Ovary (tissue), 9 donors: ENCODE measurements around the gene KLF16. TPM values are rescaled to one million over a fixed set of nuclear protein-coding genes. Genes with fewer than 3 reads are reported as not detected.

Experiments used
- DNase-seq, 5 donors: peaks; one replicate each; pipeline ENCODE4 v3.0.0-alpha.2; 2019 to 2020
- H3K27ac ChIP-seq, 2 donors: fragments of 200-600 bp; one replicate each; pipeline versions ENCODE4 v1.5.1 to v1.8.0; 2019 to 2022
- H3K27me3 ChIP-seq: fragments of 200-600 bp; one replicate; pipeline ENCODE4 v1.8.0; 2022
- H3K36me3 ChIP-seq: fragments of 200-600 bp; sonication (generic); one replicate; pipeline ENCODE4 v1.5.1; 2019
- H3K4me1 ChIP-seq: one replicate; pipeline ENCODE4 v1.8.1; 2013; ENCODE audit warnings: mild to moderate bottlenecking, moderate library complexity; ENCODE audit not compliant: insufficient read depth
- H3K4me3 ChIP-seq: fragments of 200-600 bp; sonication (generic); one replicate; pipeline ENCODE4 v1.5.1; 2017
- H3K9me3 ChIP-seq, 2 donors: fragments of 200-600 bp in 1 of 2; sonication (generic) in 1 of 2; one replicate each; pipeline versions ENCODE4 v1.5.1 to v1.8.1; 2013 to 2019; ENCODE audit warnings: mild to moderate bottlenecking in 1 of 2, moderate library complexity in 1 of 2
- EP300 ChIP-seq: sonication (generic); formaldehyde crosslinking; IDR thresholded peaks from one replicate; pipeline ENCODE4 v1.6.1; 2017; ENCODE audit warnings: antibody characterized with exemption
- POLR2A ChIP-seq: fragments of 450-650 bp; IDR thresholded peaks from one replicate; pipeline ENCODE4 v1.6.1; 2017; ENCODE audit warnings: antibody characterized with exemption, mild to moderate bottlenecking, moderate library complexity
- whole genome bisulfite sequencing, 3 donors: extraction: QIAGEN DNeasy Blood & Tissue Kit in 1 of 3; methylation state at CpG; one replicate each; pipeline versions ENCODE4 v1.1.5 to v1.1.7; 2013 to 2017; 5-methylcytosine and 5-hydroxymethylcytosine counted together
- intact Hi-C, 4 donors: fragments of 100-400 bp; cut with DNase I; formaldehyde crosslinking; loops; one replicate each; pipeline versions ENCODE4 v1.11.0 to v1.15.1; 2022 to 2023
- polyA plus RNA-seq, 2 donors: library from polyadenylated mRNA; stranded (reverse); fragments of 200-250 nt in 1 of 2; fragments of 350-450 nt in 1 of 2; fragmentation: Illumina TruSeq in 1 of 2; extraction: RNeasy Lipid Tissue Mini Kit (QIAGEN cat#74804) in 1 of 2; gene quantifications; one replicate each; pipeline ENCODE4 v1.2.3, GENCODE V29; 2013 to 2014
- total RNA-seq, 7 donors: library from RNA; depleted of rRNA in 2 of 7; stranded (reverse); fragments of >200 nt in 2 of 7; fragmentation: NEBNext Ultra II Directional in 3 of 7; extraction: Animal tissue kit (Norgen Biotek cat#: 25700) in 3 of 7; gene quantifications; one replicate each; pipeline versions ENCODE4 v1.1.0 to v1.2.4, GENCODE V29; 2016 to 2023
- TF ChIP-seq, protein P1 (sequence below), 3 donors: fragments of 450-650 bp in 2 of 3; fragments of 200-600 bp in 1 of 3; IDR thresholded peaks; one replicate each; pipeline versions ENCODE4 v1.5.1 to v1.8.0; 2016 to 2022; ENCODE audit warnings: antibody characterized with exemption in 3 of 3, mild to moderate bottlenecking in 1 of 3
- donor health status: DM: no; HTN: no; CAD: no; lungs with moderate emphysema.
- donor health status: DM: no; HTN: no; CAD: no.
- donor health status: Bipolar disorder and iron deficiency.
- donor health status: DM: yes; HTN: yes; CAD: no.
- donor health status: DM: no; HTN: no; CAD: no.
- donor health status: DM: yes; HTN: yes; CAD: no.

The KLF16 gene
- total and polyA plus RNA-seq, 9 donors: 0.63 to 26.6 (median 14.4) TPM

DNA sequence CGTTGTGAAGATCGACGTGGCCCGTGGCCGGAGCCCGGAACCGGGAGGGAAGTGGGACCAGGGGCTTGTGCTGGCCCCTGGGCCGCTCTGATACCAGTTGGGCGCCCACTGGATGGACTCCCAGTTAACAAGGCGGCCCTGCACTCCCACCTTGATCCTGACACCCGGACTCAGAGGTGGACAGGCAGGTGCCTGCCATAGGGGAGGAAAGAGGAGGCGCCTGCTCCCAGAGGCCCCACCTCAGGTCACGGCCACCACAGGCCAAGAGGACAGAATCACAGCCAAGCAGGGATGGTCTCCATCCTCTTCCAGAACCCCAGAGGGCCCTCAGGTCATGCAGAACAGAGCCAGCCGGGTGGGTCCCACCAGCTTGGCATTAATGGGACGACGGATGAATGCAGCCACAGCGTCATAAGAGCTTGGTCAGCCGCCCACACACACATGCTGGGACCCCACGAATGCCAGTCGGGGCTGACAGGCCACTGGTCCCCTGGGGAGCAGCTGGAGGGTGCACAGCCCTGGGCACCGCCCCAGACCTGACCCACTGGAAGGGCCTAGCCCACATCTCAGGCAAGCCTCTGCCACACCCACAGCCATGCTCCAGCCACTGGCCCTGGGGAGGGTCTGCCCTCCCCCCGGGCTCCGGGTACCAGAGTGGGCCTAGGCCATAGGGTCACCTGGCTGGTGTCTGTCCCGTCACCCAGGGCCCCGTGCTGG is 9.6 kb upstream of the KLF16 start:
- Histone ChIP-seq H3K4me3 (peak overlapping the region; percentile 17), H3K4me1 (peaks cover 13% of the 10 kb centered on the region), H3K36me3 (no peaks in the 10 kb centered on the region), H3K9me3 (no peaks in the 10 kb centered on the region), H3K27ac (peak overlapping the region; percentile 78 to 86), H3K27me3 (no peaks in the 10 kb centered on the region)
- WGBS, 3 donors: 62 to 80% (median 76%) methylated on average over 16 to 25 of the region's 25 CpGs
- intact Hi-C loops: no loop called here
- DNase-seq: peak in 1 of 5 donors; percentile 45
- TF ChIP-seq POLR2A: no peak
- TF ChIP-seq EP300: no peak
- TF ChIP-seq, protein P1, sequence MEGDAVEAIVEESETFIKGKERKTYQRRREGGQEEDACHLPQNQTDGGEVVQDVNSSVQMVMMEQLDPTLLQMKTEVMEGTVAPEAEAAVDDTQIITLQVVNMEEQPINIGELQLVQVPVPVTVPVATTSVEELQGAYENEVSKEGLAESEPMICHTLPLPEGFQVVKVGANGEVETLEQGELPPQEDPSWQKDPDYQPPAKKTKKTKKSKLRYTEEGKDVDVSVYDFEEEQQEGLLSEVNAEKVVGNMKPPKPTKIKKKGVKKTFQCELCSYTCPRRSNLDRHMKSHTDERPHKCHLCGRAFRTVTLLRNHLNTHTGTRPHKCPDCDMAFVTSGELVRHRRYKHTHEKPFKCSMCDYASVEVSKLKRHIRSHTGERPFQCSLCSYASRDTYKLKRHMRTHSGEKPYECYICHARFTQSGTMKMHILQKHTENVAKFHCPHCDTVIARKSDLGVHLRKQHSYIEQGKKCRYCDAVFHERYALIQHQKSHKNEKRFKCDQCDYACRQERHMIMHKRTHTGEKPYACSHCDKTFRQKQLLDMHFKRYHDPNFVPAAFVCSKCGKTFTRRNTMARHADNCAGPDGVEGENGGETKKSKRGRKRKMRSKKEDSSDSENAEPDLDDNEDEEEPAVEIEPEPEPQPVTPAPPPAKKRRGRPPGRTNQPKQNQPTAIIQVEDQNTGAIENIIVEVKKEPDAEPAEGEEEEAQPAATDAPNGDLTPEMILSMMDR (IDR thresholded peaks at IDR 0.05): no peak

DNA sequence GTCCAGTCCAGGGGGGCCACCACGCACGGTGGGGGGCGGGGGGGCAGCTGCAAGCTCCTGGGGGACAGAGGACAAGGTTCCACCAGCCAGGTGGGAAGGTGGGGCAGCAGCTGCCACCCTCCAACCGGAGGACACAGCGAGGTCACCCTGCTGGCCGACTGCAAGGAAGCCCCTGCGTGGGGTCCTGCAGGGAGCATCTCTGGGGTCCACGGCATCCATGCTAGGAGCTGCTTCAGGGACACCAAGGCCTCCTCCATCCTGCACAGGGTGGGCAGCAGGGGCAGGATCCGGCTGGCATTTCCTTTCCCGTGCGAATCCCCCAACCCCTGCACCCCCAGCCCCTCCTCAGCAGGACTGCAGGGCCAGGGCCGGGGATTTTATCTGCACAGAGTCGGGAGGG is 8.3 kb upstream of the KLF16 start:
- H3K27ac ChIP-seq: no peak overlapping the region

DNA sequence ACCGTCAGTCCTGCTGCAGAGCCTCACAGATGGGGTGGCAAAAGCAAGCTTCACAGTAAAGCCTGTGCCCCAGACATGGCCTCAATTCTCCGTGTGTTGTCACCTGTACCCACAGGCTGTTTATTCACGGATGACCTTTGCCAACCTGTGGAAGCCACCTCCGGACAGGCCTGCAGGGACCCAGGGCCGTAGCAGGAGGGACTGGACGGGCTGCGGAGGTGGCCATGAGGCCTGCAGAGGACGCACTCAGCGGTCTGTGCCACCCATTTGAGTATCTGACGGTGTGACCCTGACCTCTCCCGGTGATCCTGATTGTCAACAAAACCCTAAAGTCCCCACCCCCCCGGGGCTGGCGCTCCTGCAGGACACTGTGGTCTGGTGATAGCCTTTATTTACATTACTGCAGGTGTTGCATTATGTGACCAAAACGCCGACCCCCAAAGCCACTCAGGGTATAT is 7.8 kb upstream of the KLF16 start:
- WGBS, 3 donors: 71 to 82% (median 72%) methylated on average over 15 of the region's 15 CpGs
- Histone ChIP-seq H3K9me3 (no peaks in the 10 kb centered on the region), H3K36me3 (no peaks in the 10 kb centered on the region), H3K4me3 (no peak overlapping the region), H3K27ac (no peak overlapping the region), H3K4me1 (peaks cover 12% of the 10 kb centered on the region), H3K27me3 (no peaks in the 10 kb centered on the region)
- intact Hi-C loops: no loop called here
- DNase-seq: peak in 1 of 5 donors; percentile 29
- TF ChIP-seq, protein P1 (IDR thresholded peaks at IDR 0.05): no peak
- no peak for TF ChIP-seq EP300
- no peak for TF ChIP-seq POLR2A

More for the DNA sequence above, 8.3 kb upstream of the KLF16 start:
- Histone ChIP-seq H3K4me1 (peaks cover 13% of the 10 kb centered on the region), H3K36me3 (no peaks in the 10 kb centered on the region), H3K9me3 (no peaks in the 10 kb centered on the region), H3K4me3 (no peak overlapping the region), H3K27me3 (no peaks in the 10 kb centered on the region)
- TF ChIP-seq EP300 (no peak), POLR2A (no peak)
- TF ChIP-seq, protein P1 (IDR thresholded peaks at IDR 0.05): no peak
- intact Hi-C loops: no loop called here
- WGBS, 3 donors: 76 to 89% (median 79%) methylated on average over 13 of the region's 13 CpGs
- peak in 1 of 5 donors; percentile 33 for DNase-seq

DNA sequence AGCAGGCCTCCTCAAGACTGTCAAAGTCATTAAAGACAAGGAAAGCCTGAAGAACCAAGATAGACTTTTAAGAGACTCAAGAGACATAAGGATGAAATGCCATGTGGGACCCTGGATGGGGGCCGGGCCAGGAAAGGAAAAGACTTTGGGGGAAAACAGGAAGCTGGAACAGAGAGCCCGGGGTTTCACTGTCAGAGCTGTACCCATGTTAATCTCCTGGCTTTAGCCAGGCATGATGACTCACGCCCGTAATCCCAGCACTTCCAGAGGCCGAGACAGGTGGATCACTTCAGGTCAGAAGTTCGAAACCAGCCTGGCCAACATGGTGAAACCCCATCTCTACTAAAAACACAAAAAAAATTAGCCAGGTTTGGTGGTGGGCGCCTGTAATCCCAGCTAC is 5.6 kb upstream of the KLF16 start:
- no peak for DNase-seq
- intact Hi-C loops: loop anchor here in 1 of 4 donors (5.0 kb wide), 1 partner anchor 38 kb away; the partner anchor contains the start of genes ADAT3 and SCAMP4
- Histone ChIP-seq H3K9me3 (no peaks in the 10 kb centered on the region), H3K36me3 (no peaks in the 10 kb centered on the region), H3K27ac (no peak overlapping the region), H3K4me1 (peaks cover 13% of the 10 kb centered on the region), H3K27me3 (no peaks in the 10 kb centered on the region), H3K4me3 (no peak overlapping the region)
- WGBS, 3 donors: 89 to 90% (median 89%) methylated on average over 7 of the region's 7 CpGs
- TF ChIP-seq POLR2A (no peak), EP300 (no peak)
- TF ChIP-seq, protein P1 (IDR thresholded peaks at IDR 0.05): no peak
